Activated CD8-positive, alpha-beta memory T cell treated with anti-CD3 and anti-CD28 coated beads, Interleukin-2, amount 50 U/mL, for 24 hours (primary cell): ENCODE data around the gene PHRF1.
"Not testable (repeated sequence)": the region's sequence is repeated elsewhere in the genome, so short reads cannot be mapped to it uniquely, and the experiment has no call there.

Source experiments
- DNase-seq: peaks from one replicate; pipeline ENCODE4 v3.0.0-alpha.2; 2020; ENCODE audit errors: extremely low read depth

Gene PHRF1

GRCh38 chr11:654444-654843, 78.2 kb downstream of the PHRF1 start:
- not testable (repeated sequence) for DNase-seq

GRCh38 chr11:655036-655726, 78.9 kb downstream of the PHRF1 start:
- DNase-seq, result no peak

- DNase-seq, result no peak
These were observed 80.2 kb downstream of the PHRF1 start for GRCh38 chr11:656426-656825.

- DNase-seq, result no peak
These were observed 80.6 kb downstream of the PHRF1 start for GRCh38 chr11:656866-657265.

GRCh38 chr11:657691-658126, 81.4 kb downstream of the PHRF1 start:
- DNase-seq, result no peak

- DNase-seq, result no peak
These were observed 83.3 kb downstream of the PHRF1 start for GRCh38 chr11:659532-660085.

- DNase-seq, result no peak
These were observed 84.0 kb downstream of the PHRF1 start for GRCh38 chr11:660281-660680.

- no peak for DNase-seq
These were observed 84.6 kb downstream of the PHRF1 start for GRCh38 chr11:660681-661444.
